ENCODE results near the gene ZNF487. TPM values are rescaled to one million over a fixed set of nuclear protein-coding genes. Genes with fewer than 3 reads are reported as not detected.

Gene ZNF487
- total and polyA plus RNA-seq, 10 of the 15 experiments (the other 5 are each of a cell fraction or from before 2014, with no cell fraction given) = 0.74 to 2.1 (median 1.1) TPM

GRCh38 chr10:43502931-43503330, 66.0 kb downstream of the ZNF487 start:
- POLR2A ChIA-PET = no interaction called here
- RAD21 ChIA-PET (ENCODE audit: unreplicated experiment) = no interaction called here
- Histone ChIP-seq H3K9me3 (replicated peaks; ENCODE audit: control insufficient read depth, insufficient read depth, low read length) (no peaks in the 10 kb centered on the region; the same call in 2 of the 3 replicates), H3K27me3 (replicated peaks in 1 of 2; ENCODE audit: control insufficient read depth in 2 of 2, insufficient read depth in 2 of 2, low read length in 1 of 2) (no peaks in the 10 kb centered on the region; a peak in 1 of 4 replicates), H4K20me1 (ENCODE audit: control insufficient read depth, insufficient read depth) (no peaks in the 10 kb centered on the region), H2AFZ (ENCODE audit: control insufficient read depth, low read depth, low read length) (no peak overlapping the region), H3K9ac (ENCODE audit: control insufficient read depth, insufficient read depth, low read length) (no peak overlapping the region), H3K27ac (ENCODE audit: control insufficient read depth, insufficient read depth) (no peak overlapping the region), H3K4me2 (ENCODE audit: control insufficient read depth, insufficient read depth) (no peak overlapping the region), H3K4me1 (ENCODE audit: control insufficient read depth, insufficient read depth, low read length) (no peaks in the 10 kb centered on the region), H3K4me3 (no peak overlapping the region), H3K79me2 (ENCODE audit: control insufficient read depth, insufficient read depth, low read length) (no peaks in the 10 kb centered on the region), H3K36me3 (ENCODE audit: control insufficient read depth in 2 of 2, insufficient read depth in 2 of 2, low read length in 1 of 2) (no peaks in the 10 kb centered on the region)
- intact Hi-C loops (cut with micrococcal nuclease; ENCODE audit: unreplicated experiment) = no loop called here
- FAIRE-seq (no peak), ATAC-seq (no peak), DNase-seq (ENCODE audit: low read depth, low spot score) (no peak)
- SMC1A ChIA-PET (ENCODE audit: uncharacterized antibody, unreplicated experiment) = interaction anchor here (0.6 kb wide), 1 partner anchor 8 kb away, joined by 3 read pairs; no protein-coding TSS in a partner anchor
- no TSS peak for BruUV-seq (replicated peaks)
- CTCF ChIA-PET = no interaction called here
- in situ Hi-C loops (cut with MboI) = no loop called here
- TF ChIP-seq ZNF384 (IDR thresholded peaks at IDR 0.05; ENCODE audit: borderline replicate concordance, low read depth, low read length) (no peak), HDGF (IDR thresholded peaks at IDR 0.05) (no peak), SMAD1 (IDR thresholded peaks at IDR 0.05; ENCODE audit: low read depth, partially characterized antibody) (no peak), TARDBP (IDR thresholded peaks at IDR 0.05; ENCODE audit: borderline replicate concordance) (no peak), RAD51 (IDR thresholded peaks at IDR 0.05) (no peak), MEF2B (IDR thresholded peaks at IDR 0.05; ENCODE audit: partially characterized antibody, poor library complexity, severe bottlenecking) (no peak), TBL1XR1 (IDR thresholded peaks at IDR 0.05; ENCODE audit: low read depth, low read length) (no peak), NR2F1 (conservative IDR thresholded peaks at IDR 0.05) (no peak), CEBPZ (IDR thresholded peaks at IDR 0.05; ENCODE audit: low read depth, low read length) (no peak), CREB1 (IDR thresholded peaks at IDR 0.05; ENCODE audit: low read depth) (no peak), HCFC1 (IDR thresholded peaks at IDR 0.05; ENCODE audit: low read length) (no peak), SREBF2 (IDR thresholded peaks at IDR 0.05; ENCODE audit: low read length) (no peak), USF1 (IDR thresholded peaks at IDR 0.05; ENCODE audit: borderline replicate concordance, extremely low read length, insufficient read depth, low read depth, low read length) (no peak), BCL3 (IDR thresholded peaks at IDR 0.05; ENCODE audit: borderline replicate concordance, insufficient read depth, low read depth, low read length, poor library complexity, severe bottlenecking) (no peak), CBX5 (IDR thresholded peaks at IDR 0.05; ENCODE audit: low read depth) (no peak), PKNOX1 (IDR thresholded peaks at IDR 0.05) (no peak), ZNF622 (IDR thresholded peaks at IDR 0.05) (no peak), SUPT20H (IDR thresholded peaks at IDR 0.05; ENCODE audit: borderline replicate concordance, control insufficient read depth, low read depth, low read length) (no peak), SMC3 (IDR thresholded peaks at IDR 0.05; ENCODE audit: borderline replicate concordance, low read length) (no peak)

All from GM12878 (cell line).